CD4-positive, alpha-beta T cell treated with Interferon alpha-2 for 1 hour (primary cell): ENCODE data around the gene GRM8.

Source experiments
- DNase-seq, 2 donors: peaks; one replicate each; pipeline ENCODE4 v3.0.0-alpha.2; 2020 to 2022

The GRM8 gene

DNA sequence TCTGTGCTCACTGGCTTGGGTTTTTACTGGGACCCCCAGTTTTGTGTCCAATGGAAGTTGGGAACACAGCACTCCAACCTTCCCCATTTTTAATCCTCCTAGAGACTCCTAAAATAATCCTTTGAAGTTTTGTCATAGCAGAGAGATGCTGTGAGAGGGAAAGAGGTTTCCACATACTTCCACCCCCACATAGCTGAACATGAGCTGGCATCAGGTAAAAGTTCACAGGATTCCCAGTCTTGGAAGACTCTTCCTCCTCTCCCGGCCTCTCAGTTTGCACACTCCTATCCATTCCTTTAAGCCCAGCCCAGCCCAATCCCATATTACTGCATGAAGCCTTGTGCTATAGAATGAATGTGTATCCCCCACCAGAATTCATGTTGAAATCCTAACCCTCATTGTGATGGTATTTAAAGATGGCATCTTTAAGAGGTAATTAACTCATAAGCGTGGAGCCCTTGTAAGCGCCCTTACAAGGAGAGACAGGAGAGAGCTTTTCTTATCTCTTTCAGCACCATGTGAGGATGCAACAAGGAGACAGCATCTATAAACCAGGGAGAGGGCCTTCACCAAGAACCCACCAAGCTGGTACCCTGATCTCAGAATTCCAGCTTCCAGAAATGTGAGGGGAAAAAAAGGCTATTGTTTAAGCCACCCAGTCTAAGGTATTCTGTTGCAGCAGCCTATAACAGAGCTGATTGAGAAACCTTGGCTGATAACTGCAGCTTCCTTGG lies 22.4 kb downstream of the GRM8 start:
- no peak for DNase-seq

DNA sequence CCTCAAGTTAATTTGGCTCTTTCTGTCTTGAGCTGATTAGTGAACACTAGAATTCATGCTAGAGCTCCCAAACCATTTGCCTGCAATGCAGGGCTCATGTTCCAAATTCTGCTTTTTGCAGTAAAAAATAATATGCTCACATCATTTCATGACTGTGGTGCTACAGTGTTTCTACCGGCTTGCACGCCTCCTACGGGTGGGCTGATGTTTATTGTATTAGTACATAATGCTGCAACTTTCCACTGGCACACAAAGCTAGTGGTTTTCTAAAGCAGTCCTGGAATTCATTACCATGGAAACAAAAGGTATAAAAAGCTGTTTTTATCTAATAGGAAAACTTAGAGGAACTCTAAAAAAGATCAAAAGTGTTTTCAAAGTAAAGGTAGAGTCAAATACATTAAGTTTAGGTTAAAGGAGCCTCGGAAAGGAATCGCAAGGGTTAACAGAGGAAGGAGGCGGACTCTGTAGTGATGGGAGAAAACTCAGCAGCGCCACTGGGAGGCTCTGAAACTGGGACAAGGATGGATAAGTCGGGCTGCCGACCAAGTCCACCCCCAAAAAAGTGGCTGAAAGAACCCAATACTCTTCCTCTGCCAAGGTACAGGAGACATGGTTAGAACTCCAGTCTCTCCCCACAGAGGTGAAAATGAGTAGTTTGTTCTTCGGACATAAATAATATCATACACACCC lies 25.9 kb downstream of the GRM8 start:
- no peak for DNase-seq

DNA sequence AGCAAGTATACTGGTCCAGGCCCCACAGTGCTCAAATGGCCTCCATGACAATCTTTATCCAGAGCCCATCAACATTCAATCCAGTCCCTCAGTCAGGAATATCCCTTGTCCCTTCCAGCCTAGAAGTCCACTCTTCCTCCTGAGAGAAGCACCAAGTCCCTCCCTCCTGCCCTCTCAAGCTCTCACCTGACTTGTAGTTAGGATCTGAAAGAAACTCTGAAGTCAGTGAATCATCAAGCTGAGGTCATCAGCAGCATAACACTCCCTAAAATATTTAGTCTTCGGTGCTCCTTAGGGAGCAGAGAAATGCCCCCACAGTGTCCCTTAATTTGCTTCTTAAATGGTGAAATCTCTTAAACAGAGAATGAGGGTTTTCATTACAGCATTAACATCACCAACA lies 31.0 kb downstream of the GRM8 start:
- no peak for DNase-seq

DNA sequence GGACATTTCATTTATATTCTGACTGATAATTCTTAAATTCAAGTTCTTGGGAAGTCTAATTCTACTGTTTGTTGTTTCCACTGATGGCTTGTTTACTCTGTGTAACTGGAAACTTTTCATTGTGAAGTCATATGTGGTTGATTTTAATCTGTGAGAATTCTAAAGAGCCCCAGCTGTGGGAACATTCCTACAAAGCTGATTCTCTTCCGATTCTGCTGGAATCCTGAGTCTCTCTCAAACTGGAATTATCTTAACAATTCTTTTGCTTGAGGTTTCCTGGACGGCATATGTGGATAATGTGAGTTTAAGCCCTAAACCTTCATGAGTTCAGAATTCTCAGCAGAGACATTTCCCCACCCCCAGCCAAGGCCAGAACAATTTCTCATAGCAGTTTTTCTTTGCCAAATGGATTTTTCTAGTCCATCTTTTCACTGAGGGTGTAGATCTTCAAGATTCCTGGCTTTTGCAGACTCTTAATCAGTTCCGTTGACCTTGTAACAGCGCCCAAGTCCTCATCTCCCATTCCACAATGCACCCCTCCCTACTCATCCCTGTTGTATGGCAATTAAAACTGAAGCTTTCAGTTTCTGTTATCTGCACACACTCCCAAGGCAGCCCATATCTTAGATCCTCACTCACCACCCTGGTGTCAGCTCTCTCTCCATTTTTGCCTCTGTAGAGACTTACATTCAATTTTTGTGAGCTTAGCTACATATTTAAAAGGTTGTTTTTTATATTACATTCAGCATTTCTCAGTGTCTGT lies 37.6 kb downstream of the GRM8 start:
- no peak for DNase-seq

DNA sequence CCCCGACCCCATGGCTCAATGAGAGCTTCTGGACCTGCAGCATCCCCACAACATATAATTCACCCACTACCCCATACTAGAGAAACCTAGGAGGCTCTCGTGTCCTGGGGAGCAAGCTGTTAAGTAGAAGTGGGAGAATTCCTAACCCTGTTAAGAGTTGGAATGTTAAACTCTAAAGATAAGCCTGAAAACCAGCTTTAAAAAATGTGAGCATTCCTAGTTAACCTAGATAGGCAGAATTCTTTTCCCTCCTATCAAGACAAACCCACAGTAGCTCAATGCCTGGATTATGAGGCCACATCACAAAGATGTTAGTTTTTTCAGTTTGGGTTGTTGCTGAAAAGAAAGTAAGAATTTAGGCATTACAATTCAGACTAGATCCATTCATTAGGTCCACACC lies 42.9 kb downstream of the GRM8 start:
- no peak for DNase-seq

DNA sequence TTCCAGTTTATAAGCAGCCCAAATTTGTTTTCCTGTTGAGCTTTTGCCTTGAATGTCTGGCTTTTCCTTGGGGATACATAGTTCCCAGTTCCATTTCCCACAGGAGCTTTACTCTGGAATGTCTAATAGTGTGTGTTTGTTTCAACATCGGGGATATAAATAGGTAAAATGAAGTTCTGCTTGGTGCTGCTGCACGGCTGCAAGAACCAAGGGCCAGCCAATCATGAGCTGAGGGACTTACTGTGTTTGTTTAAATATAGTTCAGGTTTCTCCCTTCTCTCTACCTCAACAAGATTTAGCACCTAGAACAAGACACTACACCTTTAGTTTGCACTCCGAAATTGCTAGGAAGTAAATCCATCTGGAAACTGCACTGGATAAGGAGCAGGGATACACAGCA lies 43.9 kb downstream of the GRM8 start:
- no peak for DNase-seq

DNA sequence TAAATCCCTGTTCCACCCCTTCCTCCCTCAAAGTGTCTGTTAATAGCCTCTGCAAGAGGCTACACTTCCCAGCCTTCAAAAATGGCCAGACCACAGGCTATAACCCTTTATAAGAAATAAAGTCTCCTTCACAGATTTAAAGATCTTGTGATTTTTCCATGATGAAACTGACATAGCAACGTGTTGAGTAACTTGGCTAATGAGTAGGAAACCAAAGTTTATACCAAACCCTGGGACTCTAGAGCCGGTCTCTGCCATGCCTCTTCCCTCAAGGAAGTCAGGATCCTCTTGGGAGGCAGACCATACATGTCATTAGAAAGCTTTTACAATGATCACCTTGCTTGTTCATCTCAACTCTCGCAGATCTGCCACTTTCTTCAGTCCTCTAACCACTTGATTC lies 44.4 kb downstream of the GRM8 start:
- no peak for DNase-seq

DNA sequence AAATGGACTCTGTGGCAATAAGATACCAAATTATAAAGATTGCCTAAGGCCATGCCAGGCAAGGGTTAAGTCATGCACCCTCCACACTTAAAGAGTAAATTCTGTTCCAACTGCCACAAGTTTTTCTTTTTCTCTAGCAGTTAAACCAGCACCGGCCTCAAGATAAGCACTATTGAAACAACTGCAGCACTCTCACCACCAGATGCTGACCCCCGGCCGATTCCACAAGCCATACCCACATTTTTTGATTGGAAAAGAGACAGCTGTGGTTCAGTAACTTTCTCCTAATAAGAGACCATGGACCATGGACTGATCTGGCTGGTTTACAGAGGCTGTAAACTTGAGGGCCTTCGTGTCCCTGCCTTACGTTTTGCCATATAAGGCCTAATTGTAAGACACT lies 44.9 kb downstream of the GRM8 start:
- no peak for DNase-seq

DNA sequence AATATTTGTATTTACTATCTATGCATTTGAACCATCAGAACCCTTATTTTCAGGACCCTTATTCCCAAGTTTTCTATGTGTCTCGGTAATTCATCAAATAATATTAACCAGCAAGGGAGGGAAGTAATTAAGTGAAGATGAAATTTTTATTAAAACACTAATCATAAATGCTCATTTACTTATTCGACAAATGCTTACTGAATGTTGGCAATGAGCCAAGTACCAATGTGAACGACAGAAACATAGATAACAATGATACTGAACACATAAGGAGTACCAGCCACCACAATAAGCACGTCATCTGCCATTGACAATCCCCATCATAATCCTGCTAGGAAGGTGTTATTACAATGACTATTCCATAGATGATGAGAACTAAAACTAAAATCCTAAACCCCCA lies 45.5 kb downstream of the GRM8 start:
- no peak for DNase-seq

DNA sequence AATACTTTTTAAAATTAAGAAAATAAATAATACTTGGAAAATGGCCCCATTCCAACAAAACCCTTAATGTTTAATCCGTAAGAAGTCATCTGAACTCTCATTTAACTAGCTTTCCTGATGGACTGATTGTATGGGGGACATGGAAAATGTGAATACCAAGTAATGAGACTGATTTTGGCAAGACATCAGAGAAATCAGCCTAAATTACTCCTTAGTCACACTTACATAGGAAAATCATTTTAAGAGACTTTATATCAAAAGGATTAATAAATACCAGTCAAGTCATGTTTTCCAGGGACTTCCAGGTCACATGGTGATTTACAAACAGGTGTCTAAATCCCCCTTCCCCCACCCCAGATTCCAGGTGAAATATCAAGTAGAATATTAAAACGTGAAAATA lies 58.2 kb downstream of the GRM8 start:
- no peak for DNase-seq

DNA sequence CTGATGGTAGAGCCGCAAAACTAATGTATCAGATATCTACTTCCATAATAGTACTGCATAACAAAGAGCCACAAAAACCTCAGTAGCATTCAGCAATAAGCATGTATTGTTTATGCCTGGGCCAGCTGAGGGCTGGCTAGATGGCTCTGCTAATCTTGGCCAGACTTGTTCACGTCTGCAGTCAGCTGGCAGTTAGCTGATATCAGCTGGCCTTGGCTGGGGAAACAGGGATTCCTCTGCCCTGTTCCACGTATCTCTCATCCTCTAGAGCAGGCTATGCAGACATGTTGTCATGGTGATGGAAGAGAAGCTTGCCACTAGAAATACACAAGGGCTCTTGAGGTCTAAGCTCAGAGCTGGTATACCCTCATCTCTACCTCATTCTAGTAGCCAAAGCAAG lies 62.9 kb downstream of the GRM8 start:
- no peak for DNase-seq

DNA sequence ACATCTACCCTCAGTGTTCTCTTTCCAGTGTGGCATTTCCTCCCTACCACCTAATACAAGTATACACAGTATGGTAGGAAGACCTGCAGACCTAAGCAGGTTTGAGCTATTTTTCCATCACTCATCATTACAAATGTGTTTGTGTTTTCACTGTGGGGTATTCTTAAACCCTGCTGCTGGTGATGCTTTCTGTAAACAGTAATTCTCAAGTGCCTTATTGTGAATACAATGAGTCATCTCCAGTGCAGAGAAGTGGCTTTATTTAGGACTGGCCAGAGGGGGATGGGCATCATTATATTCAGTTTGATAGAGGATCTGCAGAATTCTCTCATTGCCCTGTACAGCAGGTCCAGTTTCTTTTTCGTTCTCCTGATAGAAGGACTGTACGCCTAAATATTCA lies 63.7 kb downstream of the GRM8 start:
- no peak for DNase-seq

DNA sequence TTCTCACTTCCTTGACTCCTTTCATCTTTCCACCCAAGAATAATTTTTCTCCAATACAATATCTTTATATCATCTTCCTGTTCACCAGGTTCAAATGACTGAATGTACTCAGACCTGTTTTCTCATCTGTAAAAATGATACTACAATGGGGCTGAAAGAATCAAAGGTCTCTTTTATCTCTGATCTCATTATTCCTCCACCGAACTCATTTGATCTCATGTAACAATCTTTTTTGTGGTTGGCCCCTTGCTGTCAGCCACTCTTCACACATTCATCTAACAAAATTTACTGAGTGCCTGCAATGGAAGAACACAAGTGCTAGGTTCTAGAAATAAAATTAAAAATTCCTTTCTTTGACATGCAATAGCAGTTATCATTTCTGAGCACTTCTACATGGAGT lies 65.0 kb downstream of the GRM8 start:
- DNase-seq = no peak

DNA sequence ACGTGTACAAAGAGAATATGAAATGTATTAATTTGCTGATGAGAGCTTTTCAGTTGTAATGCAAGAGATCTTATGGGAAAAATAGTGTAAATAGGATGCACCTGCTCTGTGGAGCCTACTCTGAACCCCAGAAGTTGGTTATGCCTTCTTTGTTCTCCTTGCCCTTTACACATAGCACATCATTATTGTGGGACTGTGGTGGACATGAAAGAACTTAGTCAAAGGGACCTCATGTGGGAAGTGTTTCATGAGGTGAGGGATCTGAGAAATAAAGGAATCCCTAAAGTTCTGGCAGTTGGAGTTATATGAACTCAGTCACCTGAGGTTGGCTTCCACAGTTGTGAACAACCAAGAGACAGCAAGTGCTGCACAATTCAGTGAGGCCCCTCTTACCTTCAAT lies 66.1 kb downstream of the GRM8 start:
- DNase-seq = no peak

DNA sequence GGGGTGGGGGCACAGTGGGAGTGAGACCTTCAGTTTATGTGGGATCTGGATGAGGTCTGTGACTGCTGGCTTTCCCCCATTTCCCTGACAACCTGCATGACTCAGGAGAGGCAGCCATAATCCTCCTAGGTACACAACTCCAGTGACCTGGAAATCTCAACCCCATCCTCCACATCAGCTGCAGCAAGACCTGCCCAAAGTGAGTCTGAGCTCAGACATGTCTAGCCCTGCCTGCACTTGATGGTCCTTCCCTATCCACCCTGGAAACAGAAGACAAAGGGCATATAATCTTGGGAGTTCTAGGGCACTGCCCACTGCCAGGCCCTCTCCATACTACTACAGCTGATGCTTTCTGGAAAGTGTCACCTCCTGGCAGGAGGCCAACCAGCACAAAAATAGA lies 75.6 kb downstream of the GRM8 start:
- no peak for DNase-seq

DNA sequence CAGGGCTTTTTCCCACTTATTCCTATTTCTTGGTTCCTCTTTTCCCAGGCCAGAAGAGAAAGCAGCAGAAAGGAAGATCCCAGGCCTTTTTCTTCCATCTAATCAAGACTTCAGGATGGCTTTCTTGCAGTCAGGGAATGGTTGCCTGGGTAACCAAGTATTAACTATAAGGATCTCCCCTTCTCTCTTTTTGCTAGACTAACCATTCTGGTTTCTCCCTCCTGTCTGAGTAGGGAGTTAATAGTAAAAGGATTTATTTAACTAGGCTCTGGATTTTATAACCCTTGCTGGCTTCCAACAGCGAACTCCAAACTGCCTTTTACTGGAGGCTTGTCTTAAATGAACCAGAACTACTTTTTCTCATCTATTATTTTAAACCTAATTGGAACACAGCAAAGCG lies 90.4 kb downstream of the GRM8 start:
- no peak for DNase-seq

DNA sequence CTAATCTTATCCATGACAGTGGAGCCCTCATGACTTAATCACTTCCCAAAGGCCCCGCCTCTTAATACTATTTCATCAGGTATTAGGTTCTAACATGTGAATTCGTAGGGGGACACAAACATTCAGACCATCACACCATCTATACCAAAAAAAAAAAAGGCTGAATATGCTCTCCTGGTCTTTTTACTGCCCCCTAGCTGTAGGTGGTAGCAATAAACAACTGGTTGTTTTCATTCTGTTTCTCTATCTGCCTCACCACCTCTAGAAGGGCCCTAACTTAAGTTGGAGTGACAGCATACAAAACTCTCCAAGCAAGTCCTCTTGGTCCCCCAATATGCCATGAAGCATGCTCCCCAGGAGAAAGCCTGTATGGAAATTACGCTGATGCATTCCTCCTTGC lies 94.1 kb downstream of the GRM8 start:
- DNase-seq = no peak

DNA sequence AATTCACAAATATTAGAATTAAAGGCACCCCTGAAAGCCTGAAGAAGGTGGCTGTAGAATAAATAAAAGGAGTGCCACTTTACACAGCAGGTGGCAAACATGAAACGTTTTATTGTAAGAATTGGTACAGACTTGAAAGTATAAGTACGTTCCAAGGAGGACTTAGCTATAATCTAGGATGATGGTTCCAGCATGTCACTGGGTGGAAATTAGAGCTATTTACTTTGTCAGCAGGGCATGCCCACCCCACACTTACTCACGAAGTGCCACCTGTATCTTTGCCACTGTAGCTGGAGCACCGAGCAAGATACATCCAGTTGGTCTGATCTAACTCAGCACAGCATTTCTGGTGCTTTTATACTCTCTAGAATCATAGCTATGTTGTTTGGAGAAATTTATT lies 97.8 kb downstream of the GRM8 start:
- no peak for DNase-seq

DNA sequence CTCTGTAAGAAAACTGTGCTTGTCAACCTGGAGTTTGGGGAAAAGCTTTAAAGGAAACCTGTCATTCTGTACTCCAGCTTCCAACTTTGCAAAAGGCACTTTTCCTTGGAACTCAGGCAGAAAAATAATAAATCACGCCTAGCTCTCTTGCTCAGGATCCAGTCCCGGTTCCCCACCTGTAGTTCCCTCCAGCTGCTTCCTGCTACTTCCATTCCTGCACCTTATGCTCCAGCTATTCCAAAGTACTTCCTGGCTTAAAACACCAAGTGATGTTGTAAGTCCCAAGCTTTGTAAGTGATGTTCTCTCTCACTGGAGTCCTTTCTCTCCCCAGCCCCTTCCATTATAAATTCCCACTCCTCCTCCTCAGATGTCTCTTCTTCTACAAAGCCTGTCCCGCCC lies 98.6 kb downstream of the GRM8 start:
- no peak for DNase-seq

DNA sequence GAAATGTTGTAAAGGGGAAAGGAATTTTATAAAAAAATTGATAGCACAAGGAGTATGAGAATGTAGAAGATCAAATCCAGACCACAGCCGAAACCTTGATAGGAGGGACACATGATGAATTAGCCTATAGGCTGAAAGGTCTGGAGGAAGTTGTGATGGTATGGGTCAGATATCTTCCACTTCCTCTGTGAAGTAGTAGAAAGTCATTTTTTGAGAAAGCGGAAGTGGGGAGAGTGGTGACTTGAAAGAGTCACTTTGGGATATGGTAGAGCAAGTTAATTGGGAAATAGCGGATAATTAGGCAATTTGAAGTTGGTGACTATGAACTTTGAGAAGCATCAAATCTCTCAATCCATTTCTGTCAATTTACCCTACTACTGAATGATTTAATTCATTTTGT lies 99.4 kb downstream of the GRM8 start:
- no peak for DNase-seq

DNA sequence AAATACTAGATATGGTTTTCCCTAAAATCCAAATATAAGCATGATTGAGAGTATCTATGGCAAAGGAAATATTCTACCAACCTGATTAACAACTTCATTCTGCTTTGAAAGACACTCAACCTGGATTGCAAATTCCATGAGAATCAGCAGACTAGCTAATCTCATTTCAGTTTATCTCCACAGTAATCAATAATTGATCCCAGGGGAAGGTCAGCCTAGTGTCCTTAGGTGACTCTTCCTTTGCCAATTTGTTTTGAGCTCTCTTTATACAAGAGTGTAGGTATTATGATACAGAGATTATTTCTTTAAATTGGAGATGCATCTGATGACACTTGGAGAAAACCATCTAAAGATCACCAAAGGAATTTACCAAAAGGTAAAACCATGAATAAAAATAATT lies 100.3 kb downstream of the GRM8 start:
- DNase-seq = no peak

DNA sequence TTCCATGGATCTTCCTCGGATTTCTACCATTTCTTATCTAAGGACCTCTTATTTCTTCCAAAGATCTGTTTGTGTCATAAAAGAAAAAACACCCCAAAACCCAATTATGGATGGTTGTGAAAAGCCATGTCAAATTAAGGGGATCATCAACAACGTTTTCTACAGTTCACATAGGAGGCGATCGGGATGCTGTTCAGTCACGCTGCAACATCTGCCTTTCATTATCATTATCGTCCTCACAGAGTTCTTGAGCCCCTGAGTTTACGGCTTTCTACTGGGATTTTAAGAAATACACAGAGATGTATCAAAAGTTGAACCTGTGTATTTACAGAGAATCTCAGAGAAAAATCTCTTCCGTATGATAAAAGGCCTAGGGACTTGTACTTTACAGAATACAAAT lies 101.4 kb downstream of the GRM8 start:
- no peak for DNase-seq

DNA sequence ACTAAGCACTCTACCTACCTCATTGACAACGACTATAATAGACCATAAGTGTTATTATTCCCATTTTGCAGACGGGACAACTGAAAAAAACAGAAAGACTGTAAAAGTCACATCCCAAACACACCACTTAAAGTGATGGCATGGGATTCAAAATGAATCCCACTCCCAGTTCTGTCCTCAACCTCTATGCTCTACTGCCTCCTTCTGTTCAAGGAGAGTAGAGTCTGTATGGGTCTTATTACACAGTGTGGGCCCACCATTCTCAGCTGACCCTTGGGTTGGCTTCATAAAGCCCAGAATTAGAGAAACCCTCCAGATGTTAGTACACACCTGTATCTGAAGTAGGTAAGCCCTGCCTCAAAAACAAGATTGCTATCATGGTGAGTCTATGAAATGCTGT lies 102.2 kb downstream of the GRM8 start:
- DNase-seq = no peak
